GM12878 (cell line): ENCODE measurements around the gene LIM2. TPM values are rescaled to one million over a fixed set of nuclear protein-coding genes. Genes with fewer than 3 reads are reported as not detected.
"Not testable (repeated sequence)": the region's sequence is repeated elsewhere in the genome, so short reads cannot be mapped to it uniquely, and the experiment has no call there.

ENCODE experiments used
- ATAC-seq: fragments of 200-7000 bp; cut with Tn5 transposase; 3 replicates; pipeline ENCODE4 v1.9.1; 2020; ENCODE audit warnings: mild to moderate bottlenecking, moderate library complexity
- BruUV-seq: library from RNA; stranded (reverse); fragments of 400-500 nt; replicated peaks from 2 replicates; lab custom pipeline; 2021; lab: Mats Ljungman, UMichigan
- CTCF ChIA-PET: fragments of 300-600 bp; sonication (Branson Sonifier 250); formaldehyde crosslinking; extraction: SDS; loops from one replicate; lab custom pipeline; 2021; ENCODE audit warnings: inconsistent platforms; lab: Yijun Ruan, JAX
- POLR2A ChIA-PET: fragments of 350-600 bp; formaldehyde crosslinking; extraction: SDS; loops from one replicate; lab custom pipeline; 2021; ENCODE audit warnings: inconsistent platforms; lab: Charles Lee
- RAD21 ChIA-PET: fragments of 300-600 bp; sonication (Branson Sonifier 250); formaldehyde crosslinking; loops from one replicate; lab custom pipeline; 2023; ENCODE audit warnings: antibody characterized with exemption; ENCODE audit not compliant: unreplicated experiment; lab: Charles Lee
- SMC1A ChIA-PET: fragments of 300-600 bp; sonication (Branson Sonifier 250); formaldehyde crosslinking; loops from one replicate; lab custom pipeline; 2023; ENCODE audit not compliant: unreplicated experiment, uncharacterized antibody; lab: Charles Lee
- DNase-seq: peaks from one replicate; pipeline ENCODE4 v3.0.0-alpha.2; 2011; ENCODE audit warnings: low read depth, low spot score
- FAIRE-seq: peaks from 3 replicates; lab custom pipeline; 2011; peaks lifted over from hg19 to GRCh38; lab: Jason Lieb, UNC
- H2AFZ ChIP-seq: 2 replicates; pipeline ENCODE4 v1.6.0; 2011; ENCODE audit warnings: low read depth, low read length, control low read depth; ENCODE audit not compliant: control insufficient read depth
- H3K27ac ChIP-seq: 2 replicates; pipeline ENCODE4 v1.5.1; 2011; ENCODE audit warnings: control low read depth; ENCODE audit not compliant: control insufficient read depth, insufficient read depth
- H3K27me3 ChIP-seq, 2 experiments: replicated peaks in 1 of 2; 2 replicates each; pipeline versions ENCODE4 v1.6.0 to v1.6.1; 2011; ENCODE audit warnings: low read length in 1 of 2; ENCODE audit not compliant: control insufficient read depth in 2 of 2, insufficient read depth in 2 of 2
- H3K36me3 ChIP-seq, 2 experiments: 2 replicates each; pipeline ENCODE4 v1.5.1; 2011; ENCODE audit warnings: low read length in 1 of 2; ENCODE audit not compliant: control insufficient read depth in 2 of 2, insufficient read depth in 2 of 2
- H3K4me1 ChIP-seq: 2 replicates; pipeline ENCODE4 v1.6.1; 2011; ENCODE audit warnings: mild to moderate bottlenecking, low read length, moderate library complexity, mixed read lengths; ENCODE audit not compliant: control insufficient read depth, insufficient read depth
- H3K4me2 ChIP-seq: 2 replicates; pipeline ENCODE4 v1.6.0; 2011; ENCODE audit warnings: control low read depth; ENCODE audit not compliant: control insufficient read depth, insufficient read depth
- H3K4me3 ChIP-seq: fragments of 200-600 bp; sonication (generic); 2 replicates; pipeline ENCODE4 v1.5.1; 2016
- H3K79me2 ChIP-seq: 2 replicates; pipeline ENCODE4 v1.6.0; 2011; ENCODE audit warnings: low read length; ENCODE audit not compliant: control insufficient read depth, insufficient read depth
- H3K9ac ChIP-seq: 2 replicates; pipeline ENCODE4 v1.8.0; 2011; ENCODE audit warnings: low read length, control low read depth, mixed read lengths; ENCODE audit not compliant: control insufficient read depth, insufficient read depth
- H3K9me3 ChIP-seq: replicated peaks from 3 replicates; pipeline ENCODE4 v1.5.1; 2011; ENCODE audit warnings: mild to moderate bottlenecking, low read length; ENCODE audit not compliant: control insufficient read depth, insufficient read depth
- H4K20me1 ChIP-seq: 2 replicates; pipeline ENCODE4 v1.6.0; 2011; ENCODE audit not compliant: control insufficient read depth, insufficient read depth
- CBX5 ChIP-seq: sonication (generic); IDR thresholded peaks from 2 replicates; pipeline ENCODE4 v1.6.1; 2016; ENCODE audit warnings: low read depth, moderate library complexity, mild to moderate bottlenecking, inconsistent platforms
- DPF2 ChIP-seq: fragments of 450-650 bp; IDR thresholded peaks from 2 replicates; pipeline ENCODE4 v1.6.1; 2017; ENCODE audit warnings: mild to moderate bottlenecking
- EED ChIP-seq: sonication (generic); IDR thresholded peaks from 2 replicates; pipeline ENCODE4 v1.6.1; 2016; ENCODE audit warnings: antibody characterized with exemption, low read depth
- SPI1 ChIP-seq: IDR thresholded peaks from 2 replicates; pipeline ENCODE4 v1.6.1; 2011; ENCODE audit warnings: low read depth, mild to moderate bottlenecking, low read length, moderate library complexity, borderline replicate concordance; ENCODE audit not compliant: insufficient read depth
- ZNF592 ChIP-seq: fragments of 450-650 bp; IDR thresholded peaks from 2 replicates; pipeline ENCODE4 v1.6.1; 2017; ENCODE audit warnings: mild to moderate bottlenecking, moderate library complexity
- WGBS: methylation state at CpG from one replicate; pipeline ENCODE4 v1.1.6; 2016; ENCODE audit warnings: low lambda C conversion rate; ENCODE audit not compliant: insufficient replicate concordance, insufficient coverage; ENCODE audit errors: missing lambda C conversion rate; 5-methylcytosine and 5-hydroxymethylcytosine counted together
- in situ Hi-C: fragments of 300-500 bp; cut with MboI; formaldehyde crosslinking; loops from 9 replicates; pipeline ENCODE4 v1.14.3; 2018; ENCODE audit warnings: mixed read lengths
- intact Hi-C: fragments of 100-400 bp; cut with micrococcal nuclease; formaldehyde crosslinking; loops from one replicate; pipeline ENCODE4 v1.14.2; 2022; ENCODE audit not compliant: unreplicated experiment
- polyA plus RNA-seq, 11 experiments: library from polyadenylated mRNA; depleted of rRNA in 4 of 11; unstranded in 6 of 11; stranded (reverse) in 5 of 11; fragments of >200 nt; fragmentation: Nextera tagmentation in 4 of 11; fragmentation: Illumina TruSeq in 1 of 11; extraction: Ambion mirVana in 4 of 11; extraction: Trizol in 1 of 11; gene quantifications; 1 replicate in 1 of 11; 2 replicates in 10 of 11; pipeline versions ENCODE4 v1.2.1 to v1.2.3, GENCODE V29; 2011 to 2016; ENCODE audit warnings: inconsistent platforms in 2 of 11, missing spikeins in 2 of 11, low read depth in 1 of 11
- total RNA-seq, 4 experiments: library from RNA; depleted of rRNA in 3 of 4; stranded (reverse); fragments of >200 nt in 3 of 4; fragmentation: Illumina TruSeq in 1 of 4; extraction: Trizol in 1 of 4; gene quantifications; 2 replicates each; pipeline versions ENCODE4 v1.2.1 to v1.2.3, GENCODE V29; 2013 to 2021

Gene LIM2
- total and polyA plus RNA-seq, 10 of the 15 experiments (the other 5 are each of a cell fraction or from before 2014, with no cell fraction given), result not detected

GRCh38 chr19:51421229-51422052 lies 33.7 kb upstream of the LIM2 start:
- in situ Hi-C loops, result no loop called here
- ChIA-PET SMC1A (interaction anchor here (0.5 to 1.6 kb wide), 7 partner anchors 12 to 238 kb away, joined by 3 to 6 read pairs (median 3); no protein-coding TSS in a partner anchor), POLR2A (interaction anchor here (0.5 to 0.9 kb wide), 2 partner anchors 20 to 21 kb away, joined by 4 to 5 read pairs; no protein-coding TSS in a partner anchor), CTCF (interaction anchor here (0.5 to 9.7 kb wide), 23 partner anchors 9 to 248 kb away, joined by 3 to 142 read pairs (median 4); no protein-coding TSS in a partner anchor), RAD21 (interaction anchor here (1.5 to 5.8 kb wide), 6 partner anchors 15 to 356 kb away, joined by 4 to 30 read pairs (median 9); no protein-coding TSS in a partner anchor)
- FAIRE-seq (no peak), ATAC-seq (no peak), DNase-seq (no peak)
- H3K4me2 ChIP-seq, result no peak overlapping the region
- WGBS, result 9% methylated on average over 27 of the region's 39 CpGs
- intact Hi-C loops, result loop anchor here (1.0 to 5.0 kb wide), 2 partner anchors 96 to 236 kb away; no protein-coding TSS in a partner anchor
- no peak overlapping the region for H3K27ac ChIP-seq
- H4K20me1 ChIP-seq, result no peaks in the 10 kb centered on the region
- no peak overlapping the region for H3K9ac ChIP-seq
- peaks cover 12% of the 10 kb centered on the region for H3K4me1 ChIP-seq
- no peak overlapping the region for H3K4me3 ChIP-seq
- H3K9me3 ChIP-seq, result no peaks in the 10 kb centered on the region
- no peaks in the 10 kb centered on the region for H3K79me2 ChIP-seq
- no TSS peak for BruUV-seq
- no peak overlapping the region for H2AFZ ChIP-seq
- H3K27me3 ChIP-seq, result no peaks in the 10 kb centered on the region; a peak in 1 of 4 replicates
- no peaks in the 10 kb centered on the region for H3K36me3 ChIP-seq
- 0 out of 2 replicates have a peak, but pooled peaks have one; percentile 28 for TF ChIP-seq SPI1
- no peak for TF ChIP-seq EED
- no peak for TF ChIP-seq CBX5
- TF ChIP-seq ZNF592, result no peak
- no peak for TF ChIP-seq DPF2

GRCh38 chr19:51420511-51420910 lies 32.7 kb upstream of the LIM2 start:
- FAIRE-seq, H2AFZ ChIP-seq, H3K36me3 ChIP-seq, H3K27me3 ChIP-seq, H3K4me3 ChIP-seq, H3K9me3 ChIP-seq, DNase-seq, H3K27ac ChIP-seq, H3K4me2 ChIP-seq, H3K79me2 ChIP-seq, ATAC-seq, BruUV-seq, H4K20me1 ChIP-seq, H3K9ac ChIP-seq, in situ Hi-C loops: not testable (repeated sequence)
- WGBS, result 59% methylated on average over 11 of the region's 11 CpGs
- ChIA-PET CTCF (interaction anchor here (0.6 to 9.7 kb wide), 12 partner anchors 12 to 241 kb away, joined by 3 to 142 read pairs (median 8); no protein-coding TSS in a partner anchor), SMC1A (interaction anchor here (0.6 to 1.6 kb wide), 4 partner anchors 11 to 236 kb away, joined by 3 to 6 read pairs (median 4); no protein-coding TSS in a partner anchor), RAD21 (interaction anchor here (0.7 to 5.8 kb wide), 8 partner anchors 16 to 357 kb away, joined by 3 to 30 read pairs (median 8); no protein-coding TSS in a partner anchor), POLR2A (interaction anchor here (0.7 to 0.9 kb wide), 2 partner anchors 22 to 24 kb away, joined by 4 to 5 read pairs; no protein-coding TSS in a partner anchor)
- intact Hi-C loops, result loop anchor here (5.0 kb wide), 1 partner anchor 97 kb away; no protein-coding TSS in a partner anchor
- peaks cover 16% of the 10 kb centered on the region for H3K4me1 ChIP-seq
